ENCODE measurements around the gene SDCBP2.

SDCBP2 gene

DNA sequence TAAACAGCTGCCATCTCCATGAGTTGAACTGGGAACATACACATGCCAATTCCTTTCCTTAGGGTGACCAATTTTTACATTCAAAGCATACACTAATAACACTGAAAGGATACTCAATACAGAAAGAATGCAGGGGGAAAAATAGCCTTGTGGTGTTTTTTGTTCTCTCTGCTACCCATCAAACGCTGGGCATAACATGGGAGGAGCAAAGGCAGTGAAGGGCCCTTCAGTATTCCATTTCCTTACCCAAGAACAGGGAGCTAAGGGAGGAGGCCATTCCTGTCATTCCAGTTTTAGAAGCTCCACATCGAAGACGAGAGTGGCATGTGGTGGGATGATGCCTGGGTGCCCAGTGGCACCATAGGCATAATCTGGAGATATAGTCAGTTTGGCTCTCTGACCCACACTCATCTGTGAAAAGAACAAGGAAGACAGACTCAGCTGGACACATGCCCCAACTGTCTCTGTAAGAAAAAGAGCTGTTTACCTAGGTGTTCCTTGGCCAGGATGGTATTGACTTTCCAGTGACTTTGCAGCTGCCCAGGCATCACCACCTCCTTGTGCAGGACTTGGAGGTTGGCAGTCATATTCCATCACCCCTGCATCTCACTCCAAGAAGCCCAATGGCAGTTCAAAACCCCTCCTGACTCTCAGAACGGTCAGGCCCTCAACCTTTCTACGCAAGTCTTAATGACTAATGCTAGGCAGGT, 43.0 kb upstream of the SDCBP2 start:
- Histone ChIP-seq H3K9me3 (ENCODE audit: control insufficient read depth, insufficient read depth, low read depth, low read length) (no peaks in the 10 kb centered on the region), H3K36me3 (ENCODE audit: control insufficient read depth, insufficient read depth, low read length) (peaks cover 68% of the 10 kb centered on the region), H3K4me1 (ENCODE audit: control insufficient read depth, insufficient read depth, low read length) (no peaks in the 10 kb centered on the region), H3K27ac (ENCODE audit: low read depth, low read length) (no peak overlapping the region), H3K4me3 (ENCODE audit: low read depth, low read length) (no peak overlapping the region), H3K27me3 (ENCODE audit: control insufficient read depth, insufficient read depth, low read length) (no peaks in the 10 kb centered on the region), H3K9ac (ENCODE audit: low read length) (no peak overlapping the region)

- no peak overlapping the region for H3K27ac ChIP-seq (ENCODE audit: low read depth, low read length)
- H3K4me3 ChIP-seq (ENCODE audit: low read depth, low read length): no peak overlapping the region
- H3K9ac ChIP-seq (ENCODE audit: low read length): no peak overlapping the region
- no peaks in the 10 kb centered on the region for H3K9me3 ChIP-seq (ENCODE audit: control insufficient read depth, insufficient read depth, low read depth, low read length)
- H3K36me3 ChIP-seq (ENCODE audit: control insufficient read depth, insufficient read depth, low read length): peaks cover 68% of the 10 kb centered on the region
- no peaks in the 10 kb centered on the region for H3K4me1 ChIP-seq (ENCODE audit: control insufficient read depth, insufficient read depth, low read length)
- H3K27me3 ChIP-seq (ENCODE audit: control insufficient read depth, insufficient read depth, low read length): no peaks in the 10 kb centered on the region
These were observed 42.4 kb upstream of the SDCBP2 start for GRCh38 chr20:1371202-1371782.

DNA sequence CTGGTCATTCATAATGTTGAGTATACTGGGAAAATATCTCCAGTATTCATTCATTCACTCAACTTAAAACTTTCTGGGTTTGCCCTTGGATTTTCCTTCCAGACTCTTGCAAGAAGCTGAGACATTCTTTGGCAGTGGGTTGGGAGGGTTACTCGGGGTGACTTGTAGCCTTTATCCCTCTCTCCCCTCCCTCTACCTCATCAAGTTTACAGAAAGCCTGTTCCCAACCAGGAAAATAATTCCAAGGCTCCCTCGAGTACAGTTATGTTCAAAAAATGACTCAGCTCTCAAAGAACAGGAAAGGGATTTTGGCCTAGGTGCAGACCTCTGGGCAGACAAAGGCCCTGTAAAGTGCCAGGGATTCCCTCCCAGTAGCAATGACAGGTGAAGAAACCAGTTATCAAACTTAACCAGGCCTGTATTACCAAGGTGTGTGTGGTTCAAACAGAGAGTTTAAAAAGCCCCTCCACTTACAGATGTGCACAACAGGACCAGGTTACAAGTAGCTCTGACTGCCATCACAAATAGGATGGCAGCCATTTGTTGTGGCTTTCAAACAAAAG, 41.7 kb upstream of the SDCBP2 start:
- Histone ChIP-seq H3K9ac (ENCODE audit: low read length) (no peak overlapping the region), H3K27me3 (ENCODE audit: control insufficient read depth, insufficient read depth, low read length) (no peaks in the 10 kb centered on the region), H3K36me3 (ENCODE audit: control insufficient read depth, insufficient read depth, low read length) (peaks cover 68% of the 10 kb centered on the region), H3K4me1 (ENCODE audit: control insufficient read depth, insufficient read depth, low read length) (no peaks in the 10 kb centered on the region), H3K27ac (ENCODE audit: low read depth, low read length) (no peak overlapping the region), H3K4me3 (ENCODE audit: low read depth, low read length) (no peak overlapping the region), H3K9me3 (ENCODE audit: control insufficient read depth, insufficient read depth, low read depth, low read length) (no peaks in the 10 kb centered on the region)

DNA sequence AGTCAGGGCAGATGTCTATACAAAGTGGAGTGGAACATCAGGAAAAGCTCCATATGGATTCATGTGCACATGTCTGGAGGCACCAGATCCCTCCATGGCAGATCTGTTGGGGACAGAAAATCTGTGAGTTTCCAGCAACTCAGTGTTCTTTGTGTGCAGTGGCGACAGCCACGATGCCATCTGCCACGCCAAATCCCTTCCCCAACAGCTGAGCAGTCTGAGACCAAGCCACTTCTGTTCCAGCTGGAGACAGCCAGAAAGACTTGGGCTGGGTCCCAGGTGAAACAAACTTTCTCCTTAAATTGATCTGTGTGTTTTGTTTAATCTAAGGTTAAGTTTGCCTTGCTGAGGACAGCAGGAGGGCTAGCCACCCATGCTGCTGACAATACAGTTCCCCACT, 41.0 kb upstream of the SDCBP2 start:
- Histone ChIP-seq H3K27ac (ENCODE audit: low read depth, low read length) (no peak overlapping the region), H3K9me3 (ENCODE audit: control insufficient read depth, insufficient read depth, low read depth, low read length) (no peaks in the 10 kb centered on the region), H3K27me3 (ENCODE audit: control insufficient read depth, insufficient read depth, low read length) (no peaks in the 10 kb centered on the region), H3K4me3 (ENCODE audit: low read depth, low read length) (no peak overlapping the region), H3K4me1 (ENCODE audit: control insufficient read depth, insufficient read depth, low read length) (no peaks in the 10 kb centered on the region), H3K36me3 (ENCODE audit: control insufficient read depth, insufficient read depth, low read length) (peaks cover 65% of the 10 kb centered on the region), H3K9ac (ENCODE audit: low read length) (no peak overlapping the region)

- no peak overlapping the region for H3K4me3 ChIP-seq (ENCODE audit: low read depth, low read length)
- H3K9me3 ChIP-seq (ENCODE audit: control insufficient read depth, insufficient read depth, low read depth, low read length): no peaks in the 10 kb centered on the region
- no peak overlapping the region for H3K27ac ChIP-seq (ENCODE audit: low read depth, low read length)
- H3K4me1 ChIP-seq (ENCODE audit: control insufficient read depth, insufficient read depth, low read length): no peaks in the 10 kb centered on the region
- H3K27me3 ChIP-seq (ENCODE audit: control insufficient read depth, insufficient read depth, low read length): no peaks in the 10 kb centered on the region
- peaks cover 53% of the 10 kb centered on the region for H3K36me3 ChIP-seq (ENCODE audit: control insufficient read depth, insufficient read depth, low read length)
- H3K9ac ChIP-seq (ENCODE audit: low read length): no peak overlapping the region
These were observed 39.7 kb upstream of the SDCBP2 start for GRCh38 chr20:1368448-1369199.

DNA sequence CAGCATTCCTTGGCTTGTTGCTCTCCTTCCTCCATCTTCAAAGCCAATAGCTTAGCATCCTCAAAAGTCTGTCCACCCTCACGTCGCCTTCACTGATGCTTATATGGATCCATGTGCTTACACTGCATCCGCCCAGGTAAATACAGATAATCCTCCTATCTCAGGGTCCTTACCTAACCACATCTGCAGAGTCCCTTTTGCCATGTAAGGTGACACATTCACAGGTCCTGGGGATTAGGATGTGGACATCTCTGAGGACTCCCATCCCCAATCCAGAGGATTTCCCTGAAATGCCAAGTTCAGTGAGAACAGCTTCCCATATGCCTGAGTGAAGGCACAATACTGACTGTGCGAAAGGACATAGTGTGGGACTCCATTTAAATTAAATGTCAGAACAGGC, 38.5 kb upstream of the SDCBP2 start:
- no peaks in the 10 kb centered on the region for H3K9me3 ChIP-seq (ENCODE audit: control insufficient read depth, insufficient read depth, low read depth, low read length)
- H3K27ac ChIP-seq (ENCODE audit: low read depth, low read length): no peak overlapping the region
- no peak overlapping the region for H3K9ac ChIP-seq (ENCODE audit: low read length)
- no peak overlapping the region for H3K4me3 ChIP-seq (ENCODE audit: low read depth, low read length)
- no peaks in the 10 kb centered on the region for H3K27me3 ChIP-seq (ENCODE audit: control insufficient read depth, insufficient read depth, low read length)
- H3K4me1 ChIP-seq (ENCODE audit: control insufficient read depth, insufficient read depth, low read length): no peaks in the 10 kb centered on the region
- H3K36me3 ChIP-seq (ENCODE audit: control insufficient read depth, insufficient read depth, low read length): peaks cover 45% of the 10 kb centered on the region

GRCh38 chr20:1364106-1364505, 35.2 kb upstream of the SDCBP2 start:
- Histone ChIP-seq H3K4me1 (ENCODE audit: control insufficient read depth, insufficient read depth, low read length) (no peaks in the 10 kb centered on the region), H3K27ac (ENCODE audit: low read depth, low read length) (no peak overlapping the region), H3K36me3 (ENCODE audit: control insufficient read depth, insufficient read depth, low read length) (peaks cover 34% of the 10 kb centered on the region), H3K9ac (ENCODE audit: low read length) (no peak overlapping the region), H3K4me3 (ENCODE audit: low read depth, low read length) (no peak overlapping the region), H3K9me3 (ENCODE audit: control insufficient read depth, insufficient read depth, low read depth, low read length) (no peaks in the 10 kb centered on the region), H3K27me3 (ENCODE audit: control insufficient read depth, insufficient read depth, low read length) (no peaks in the 10 kb centered on the region)

GRCh38 chr20:1363522-1363921, 34.6 kb upstream of the SDCBP2 start:
- no peak overlapping the region for H3K4me3 ChIP-seq (ENCODE audit: low read depth, low read length)
- no peaks in the 10 kb centered on the region for H3K9me3 ChIP-seq (ENCODE audit: control insufficient read depth, insufficient read depth, low read depth, low read length)
- H3K36me3 ChIP-seq (ENCODE audit: control insufficient read depth, insufficient read depth, low read length): peaks cover 32% of the 10 kb centered on the region
- H3K9ac ChIP-seq (ENCODE audit: low read length): no peak overlapping the region
- no peaks in the 10 kb centered on the region for H3K27me3 ChIP-seq (ENCODE audit: control insufficient read depth, insufficient read depth, low read length)
- no peaks in the 10 kb centered on the region for H3K4me1 ChIP-seq (ENCODE audit: control insufficient read depth, insufficient read depth, low read length)
- H3K27ac ChIP-seq (ENCODE audit: low read depth, low read length): no peak overlapping the region

GRCh38 chr20:1362484-1362883, 33.5 kb upstream of the SDCBP2 start:
- Histone ChIP-seq H3K36me3 (ENCODE audit: control insufficient read depth, insufficient read depth, low read length) (peaks cover 22% of the 10 kb centered on the region), H3K4me1 (ENCODE audit: control insufficient read depth, insufficient read depth, low read length) (no peaks in the 10 kb centered on the region), H3K9me3 (ENCODE audit: control insufficient read depth, insufficient read depth, low read depth, low read length) (no peaks in the 10 kb centered on the region), H3K4me3 (ENCODE audit: low read depth, low read length) (no peak overlapping the region), H3K9ac (ENCODE audit: low read length) (no peak overlapping the region), H3K27ac (ENCODE audit: low read depth, low read length) (no peak overlapping the region), H3K27me3 (ENCODE audit: control insufficient read depth, insufficient read depth, low read length) (no peaks in the 10 kb centered on the region)

DNA sequence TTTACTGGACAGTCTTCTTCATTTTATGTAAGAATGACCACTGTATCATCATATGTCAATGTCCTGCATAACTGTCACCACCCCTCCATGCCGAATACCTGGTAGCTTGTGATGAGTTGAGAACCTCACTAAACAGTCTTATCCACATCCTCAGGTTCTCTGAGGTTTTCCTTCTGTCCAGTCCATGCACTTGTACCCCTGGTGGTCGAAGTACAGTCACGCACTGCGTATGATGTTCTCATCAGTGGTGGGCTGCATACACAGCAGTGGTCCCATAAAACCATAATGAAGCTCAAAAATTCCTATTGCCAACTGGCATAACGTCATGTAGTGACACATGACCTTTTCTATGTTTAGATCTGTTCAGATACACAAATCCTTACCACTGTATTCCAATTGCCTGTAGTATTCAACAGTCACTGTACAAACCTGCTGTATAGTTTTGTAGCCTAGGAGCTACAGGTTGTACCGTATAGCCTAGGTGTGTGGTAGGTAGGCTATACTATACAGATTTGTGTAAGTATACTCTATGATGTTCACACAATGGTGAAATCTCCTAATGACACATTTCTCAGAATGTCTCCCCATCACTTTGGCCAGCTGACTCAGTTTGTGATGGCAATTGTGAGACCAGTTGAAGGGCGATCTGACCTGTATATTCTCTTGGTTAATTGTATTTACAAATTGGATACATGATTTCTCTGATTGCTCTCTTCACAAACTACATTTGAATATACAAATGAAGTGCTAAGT, 31.3 kb upstream of the SDCBP2 start:
- Histone ChIP-seq H3K9ac (ENCODE audit: low read length) (no peak overlapping the region), H3K27me3 (ENCODE audit: control insufficient read depth, insufficient read depth, low read length) (no peaks in the 10 kb centered on the region), H3K4me3 (ENCODE audit: low read depth, low read length) (no peak overlapping the region), H3K36me3 (ENCODE audit: control insufficient read depth, insufficient read depth, low read length) (peaks cover 18% of the 10 kb centered on the region), H3K4me1 (ENCODE audit: control insufficient read depth, insufficient read depth, low read length) (no peaks in the 10 kb centered on the region), H3K27ac (ENCODE audit: low read depth, low read length) (no peak overlapping the region), H3K9me3 (ENCODE audit: control insufficient read depth, insufficient read depth, low read depth, low read length) (no peaks in the 10 kb centered on the region)

Data from HUES6 (cell line).